ENCODE measurements around the gene ATP8B1.

DNA sequence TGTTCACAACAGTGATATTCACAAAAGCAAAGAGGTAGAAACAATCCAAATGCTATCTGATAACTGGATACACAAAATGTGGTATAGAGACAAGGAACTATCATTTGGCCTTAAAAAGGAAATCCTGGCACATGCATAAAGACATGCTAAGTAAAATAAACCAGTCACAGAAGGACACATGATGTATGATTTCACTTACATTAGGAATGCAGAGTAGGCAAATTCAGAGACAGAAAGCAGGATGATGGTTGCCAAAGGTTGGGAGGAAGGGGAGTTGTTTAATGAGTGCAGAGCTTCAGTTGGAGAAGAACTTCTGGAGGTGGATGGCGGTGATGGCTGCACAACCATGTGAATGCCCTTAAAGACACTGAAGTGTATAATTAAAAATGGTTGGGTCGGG, 38.1 kb downstream of the ATP8B1 start:
- TF ChIP-seq CTCF (IDR thresholded peaks at IDR 0.05) (no peak), POLR2A (IDR thresholded peaks at IDR 0.05) (no peak)
